Osteocyte (in vitro differentiated cells): ENCODE results near the gene DNAH1. TPM values are rescaled to one million over a fixed set of nuclear protein-coding genes. Genes with fewer than 3 reads are reported as not detected.

ENCODE experiments used
- DNase-seq: peaks from one replicate; pipeline ENCODE4 v3.0.0; 2021; ENCODE audit warnings: mixed read lengths; ENCODE audit not compliant: unreplicated experiment; ENCODE audit errors: extremely low spot score
- H3K27ac Mint-ChIP-seq: one replicate; pipeline ENCODE4 v1.8.0; 2021; ENCODE audit warnings: mild to moderate bottlenecking, mixed read lengths; ENCODE audit not compliant: unreplicated experiment
- H3K27me3 Mint-ChIP-seq: one replicate; pipeline ENCODE4 v1.8.0; 2021; ENCODE audit warnings: mixed read lengths; ENCODE audit not compliant: unreplicated experiment
- H3K36me3 Mint-ChIP-seq: one replicate; pipeline ENCODE4 v1.8.0; 2021; ENCODE audit warnings: mixed read lengths; ENCODE audit not compliant: unreplicated experiment
- H3K4me1 Mint-ChIP-seq: one replicate; pipeline ENCODE4 v1.8.0; 2021; ENCODE audit warnings: mixed read lengths; ENCODE audit not compliant: unreplicated experiment
- H3K4me3 Mint-ChIP-seq: one replicate; pipeline ENCODE4 v1.8.0; 2021; ENCODE audit warnings: mild to moderate bottlenecking, moderate library complexity, mixed read lengths; ENCODE audit not compliant: unreplicated experiment
- H3K9me3 Mint-ChIP-seq: one replicate; pipeline ENCODE4 v1.8.0; 2021; ENCODE audit warnings: mixed read lengths; ENCODE audit not compliant: unreplicated experiment
- total RNA-seq: library from RNA; stranded (reverse); gene quantifications from 2 replicates; pipeline ENCODE4 v1.2.1, GENCODE V29; 2021
- TF ChIP-seq, protein P1 (sequence below): fragments of 200-600 bp; sonication (generic); IDR thresholded peaks from 2 replicates; pipeline ENCODE4 v1.5.0; 2021; ENCODE audit warnings: antibody characterized with exemption, mild to moderate bottlenecking, moderate library complexity

Gene DNAH1
- total RNA-seq, 1 donor from 2014 or later: 9.7 TPM

DNA sequence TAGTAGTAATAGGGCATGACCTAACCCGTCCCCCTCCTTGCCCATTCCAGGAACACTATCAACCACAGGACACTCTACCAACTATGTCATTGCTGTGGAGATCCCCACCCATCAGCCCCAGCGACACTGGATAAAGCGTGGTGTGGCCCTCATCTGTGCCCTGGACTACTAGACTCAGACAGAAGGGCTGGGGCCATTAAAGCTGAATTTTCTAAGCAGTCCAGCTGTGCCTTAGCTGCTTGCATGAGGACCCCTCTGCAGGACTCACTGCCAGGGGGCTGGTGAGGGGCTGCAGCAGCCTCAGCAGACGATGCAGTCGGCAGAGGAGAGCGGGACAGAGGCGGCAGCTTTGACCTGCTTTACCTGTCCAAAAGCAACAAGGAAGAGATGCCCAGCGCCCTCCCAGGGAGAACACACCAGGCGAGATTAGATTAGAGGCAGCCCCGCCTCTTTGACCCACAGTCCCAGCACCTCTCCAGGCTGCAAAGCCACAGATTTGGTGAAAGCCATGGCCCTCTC is 84.2 kb downstream of the DNAH1 start:
- no peak for DNase-seq
- Mint-ChIP-seq H3K27ac (no peak overlapping the region), H3K4me3 (no peak overlapping the region), H3K36me3 (peaks cover 24% of the 10 kb centered on the region), H3K27me3 (no peaks in the 10 kb centered on the region), H3K4me1 (no peaks in the 10 kb centered on the region), H3K9me3 (no peaks in the 10 kb centered on the region)
- TF ChIP-seq, protein P1, sequence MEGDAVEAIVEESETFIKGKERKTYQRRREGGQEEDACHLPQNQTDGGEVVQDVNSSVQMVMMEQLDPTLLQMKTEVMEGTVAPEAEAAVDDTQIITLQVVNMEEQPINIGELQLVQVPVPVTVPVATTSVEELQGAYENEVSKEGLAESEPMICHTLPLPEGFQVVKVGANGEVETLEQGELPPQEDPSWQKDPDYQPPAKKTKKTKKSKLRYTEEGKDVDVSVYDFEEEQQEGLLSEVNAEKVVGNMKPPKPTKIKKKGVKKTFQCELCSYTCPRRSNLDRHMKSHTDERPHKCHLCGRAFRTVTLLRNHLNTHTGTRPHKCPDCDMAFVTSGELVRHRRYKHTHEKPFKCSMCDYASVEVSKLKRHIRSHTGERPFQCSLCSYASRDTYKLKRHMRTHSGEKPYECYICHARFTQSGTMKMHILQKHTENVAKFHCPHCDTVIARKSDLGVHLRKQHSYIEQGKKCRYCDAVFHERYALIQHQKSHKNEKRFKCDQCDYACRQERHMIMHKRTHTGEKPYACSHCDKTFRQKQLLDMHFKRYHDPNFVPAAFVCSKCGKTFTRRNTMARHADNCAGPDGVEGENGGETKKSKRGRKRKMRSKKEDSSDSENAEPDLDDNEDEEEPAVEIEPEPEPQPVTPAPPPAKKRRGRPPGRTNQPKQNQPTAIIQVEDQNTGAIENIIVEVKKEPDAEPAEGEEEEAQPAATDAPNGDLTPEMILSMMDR: no peak

DNA sequence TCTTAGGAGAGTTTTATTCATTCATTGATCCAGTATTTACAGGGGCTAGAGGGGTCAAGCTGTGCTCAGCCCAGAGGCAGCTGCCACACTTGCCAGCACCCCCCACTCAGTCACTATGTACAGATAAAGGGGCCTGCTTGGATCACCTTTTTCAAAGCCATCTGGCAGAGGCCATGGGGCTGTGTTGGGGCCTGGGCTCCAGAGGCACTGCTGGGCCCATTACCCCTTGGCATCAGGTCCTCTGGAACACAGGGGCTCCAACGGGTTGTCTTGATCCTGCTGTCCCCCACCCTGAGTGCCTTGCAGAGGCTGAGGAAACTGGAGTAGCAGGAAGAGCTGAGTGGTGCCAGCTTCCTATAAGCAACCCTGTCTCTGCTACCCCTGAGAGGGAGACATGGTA is 84.9 kb downstream of the DNAH1 start:
- Mint-ChIP-seq H3K27ac (no peak overlapping the region), H3K4me1 (peaks cover 1% of the 10 kb centered on the region), H3K36me3 (peaks cover 26% of the 10 kb centered on the region), H3K27me3 (no peaks in the 10 kb centered on the region), H3K9me3 (no peaks in the 10 kb centered on the region), H3K4me3 (no peak overlapping the region)
- TF ChIP-seq, protein P1: no peak
- no peak for DNase-seq

DNA sequence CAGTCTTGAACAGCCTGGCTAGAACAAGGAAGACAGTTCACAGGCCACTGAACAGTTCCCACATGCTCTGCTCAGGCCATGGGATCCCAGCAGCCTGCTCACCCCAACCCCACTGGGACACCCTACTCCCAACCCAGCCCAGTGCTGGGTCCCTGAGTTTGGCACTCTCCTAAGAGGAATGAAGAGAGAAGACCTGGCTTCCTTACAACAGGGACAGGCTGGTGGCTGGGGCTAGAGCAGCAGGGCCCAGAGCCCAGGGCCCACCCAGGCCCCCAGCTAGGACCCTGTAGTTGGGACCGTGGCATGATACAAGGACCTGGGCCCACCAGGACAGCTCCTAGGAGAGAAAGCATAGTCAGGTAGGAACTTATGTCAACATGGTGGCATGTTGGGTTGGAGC is 85.4 kb downstream of the DNAH1 start:
- H3K27ac Mint-ChIP-seq: no peak overlapping the region
- TF ChIP-seq, protein P1: no peak
- peaks cover 27% of the 10 kb centered on the region for H3K36me3 Mint-ChIP-seq
- no peaks in the 10 kb centered on the region for H3K9me3 Mint-ChIP-seq
- DNase-seq: no peak
- no peaks in the 10 kb centered on the region for H3K27me3 Mint-ChIP-seq
- H3K4me1 Mint-ChIP-seq: peaks cover 1% of the 10 kb centered on the region
- H3K4me3 Mint-ChIP-seq: no peak overlapping the region

DNA sequence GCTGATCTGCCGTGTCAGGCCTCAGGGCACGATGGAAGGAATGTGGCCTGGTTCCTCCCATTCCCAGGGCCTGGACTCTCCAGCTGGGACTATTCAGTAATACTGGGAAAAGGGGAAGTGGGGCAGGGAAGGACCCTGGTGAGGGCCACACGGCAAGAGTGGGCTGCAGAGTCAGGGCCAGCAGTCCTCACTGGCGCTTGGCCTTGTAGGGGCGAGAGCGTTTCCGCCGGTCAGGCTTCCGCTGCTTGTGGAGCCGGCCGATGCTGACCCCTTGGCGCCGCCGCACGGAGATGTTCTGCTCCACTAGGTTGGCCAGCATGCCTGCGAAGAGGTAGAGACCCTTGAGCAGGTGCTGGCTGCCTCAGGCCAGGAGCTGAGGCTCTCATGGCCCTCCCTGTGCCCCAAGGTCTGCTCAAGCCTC is 86.0 kb downstream of the DNAH1 start:
- Mint-ChIP-seq H3K27me3 (no peaks in the 10 kb centered on the region), H3K4me3 (no peak overlapping the region), H3K9me3 (no peaks in the 10 kb centered on the region), H3K4me1 (peaks cover 1% of the 10 kb centered on the region), H3K27ac (no peak overlapping the region), H3K36me3 (peaks cover 30% of the 10 kb centered on the region)
- TF ChIP-seq, protein P1: no peak
- no peak for DNase-seq

DNA sequence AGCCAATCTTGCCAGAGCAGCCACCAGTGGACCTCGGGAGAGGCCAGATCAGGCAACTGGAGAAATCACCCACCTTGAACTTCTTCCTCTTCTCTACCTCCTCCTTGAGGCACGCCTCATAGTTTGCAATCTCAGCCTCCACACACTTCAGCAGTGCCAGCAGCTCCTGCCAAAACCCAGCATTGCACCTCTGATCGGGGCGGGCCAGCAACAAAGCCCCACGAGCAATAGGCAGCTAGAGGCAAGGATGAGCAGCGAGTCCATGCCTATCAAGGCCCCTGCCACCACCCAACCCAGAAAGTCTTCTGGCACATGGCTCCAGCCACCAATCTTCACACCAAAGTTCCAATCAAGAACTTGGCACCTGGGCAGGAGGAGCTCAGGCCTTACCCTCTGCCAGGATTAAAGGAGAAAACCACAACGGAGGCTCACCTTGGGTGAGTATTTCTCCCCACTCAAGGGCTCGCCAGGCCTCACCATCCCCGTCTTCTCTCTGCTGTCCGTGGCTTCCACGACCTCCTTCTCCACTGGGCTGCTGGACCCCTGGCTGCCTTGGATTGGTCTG is 86.7 kb downstream of the DNAH1 start:
- H3K9me3 Mint-ChIP-seq: no peaks in the 10 kb centered on the region
- TF ChIP-seq, protein P1: no peak
- no peak for DNase-seq
- H3K36me3 Mint-ChIP-seq: peaks cover 30% of the 10 kb centered on the region
- peaks cover 1% of the 10 kb centered on the region for H3K4me1 Mint-ChIP-seq
- no peak overlapping the region for H3K27ac Mint-ChIP-seq
- no peak overlapping the region for H3K4me3 Mint-ChIP-seq
- no peaks in the 10 kb centered on the region for H3K27me3 Mint-ChIP-seq
